ACHN (cell line): Measurements from ENCODE around the gene HMG20A.
A peak's percentile ranks its signal among the peaks of the same experiment; 100 is the strongest.
"Not testable (repeated sequence)": the region's sequence is repeated elsewhere in the genome, so short reads cannot be mapped to it uniquely, and the experiment has no call there.

Experiments used
- DNase-seq: peaks from one replicate; pipeline ENCODE4 v3.0.0-alpha.2; 2015
- in situ Hi-C: cut with HindIII; loops from 2 replicates; pipeline ENCODE4 v1.10.0; 2017; ENCODE audit warnings: low sequenced_read_pairs, low pct_ligation_motif_present, low pct_unique_long_range_greater_than_20kb

HMG20A gene

DNA sequence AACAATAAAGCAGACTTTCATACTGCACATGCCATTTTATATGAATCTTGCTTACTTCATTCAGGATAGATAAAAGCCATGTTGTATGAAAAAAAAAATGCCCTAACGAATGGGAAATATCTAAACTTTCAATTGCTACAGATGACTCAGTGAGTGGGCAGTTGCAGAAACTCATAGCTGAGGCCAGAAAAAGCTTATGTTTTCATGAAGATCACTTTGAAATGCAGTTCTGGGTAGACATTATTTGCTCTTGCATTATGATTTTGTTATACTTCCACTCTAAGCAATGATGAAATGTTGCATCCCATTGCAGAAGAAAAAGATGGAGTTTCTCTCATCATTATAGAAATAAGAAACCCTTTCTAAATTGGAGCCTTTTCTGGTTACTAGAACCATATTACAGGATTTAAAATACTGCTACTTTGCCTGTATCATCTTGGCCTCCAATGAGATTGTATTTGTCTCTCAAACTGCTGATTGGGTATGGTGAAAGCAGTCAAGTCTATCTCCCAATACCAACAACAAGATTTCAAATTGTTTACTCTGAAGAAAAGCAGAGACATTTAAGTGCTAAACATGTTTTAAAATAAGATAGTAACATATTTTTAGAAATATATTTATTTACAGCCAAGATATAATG, 17.8 kb upstream of the HMG20A start:
- in situ Hi-C loops, result no loop called here
- DNase-seq, result no peak

DNA sequence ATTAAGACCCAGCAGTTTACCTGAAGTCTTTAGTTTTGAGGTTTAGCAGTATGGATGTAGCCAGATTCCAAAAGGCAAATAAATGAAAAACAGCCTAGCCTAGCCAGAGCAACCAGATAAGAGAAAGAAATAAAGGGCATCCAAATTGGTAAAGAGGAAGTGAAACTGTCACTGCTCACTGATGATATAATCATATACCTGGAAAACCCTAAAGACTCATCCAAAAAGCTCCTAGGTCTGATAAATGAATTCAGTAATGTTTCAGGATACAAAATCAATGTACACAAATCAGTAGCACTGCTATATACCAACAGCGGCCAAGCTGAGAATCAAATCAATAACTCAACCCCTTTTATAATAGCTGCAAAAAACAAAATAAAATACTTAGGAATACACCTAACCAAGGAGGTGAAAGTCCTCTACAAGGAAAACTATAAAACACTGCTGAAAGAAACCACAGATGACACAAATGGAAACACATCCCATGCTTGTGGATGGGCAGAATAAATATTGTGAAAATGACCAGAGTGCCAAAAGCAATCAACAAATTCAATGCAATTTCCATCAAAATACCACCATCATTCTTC, 14.4 kb upstream of the HMG20A start:
- in situ Hi-C loops, DNase-seq: not testable (repeated sequence)

DNA sequence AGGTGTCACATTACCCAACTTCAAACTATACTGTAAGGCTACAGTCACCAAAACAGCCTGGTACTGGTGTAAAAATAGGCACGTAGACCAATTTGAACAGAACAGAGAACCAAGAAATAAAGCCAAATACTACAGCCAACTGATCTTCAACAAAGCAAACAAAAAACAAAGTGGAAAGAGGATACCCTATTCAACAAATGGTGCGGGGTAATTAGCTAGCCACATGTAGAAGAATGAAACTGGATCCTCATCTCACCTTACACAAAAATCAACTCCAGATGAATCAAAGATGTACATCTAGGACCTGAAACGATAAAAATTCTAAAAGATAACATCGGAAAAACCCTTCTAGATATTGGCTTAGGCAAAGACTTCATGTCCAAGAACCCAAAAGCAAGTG, 13.8 kb upstream of the HMG20A start:
- DNase-seq, result no peak
- in situ Hi-C loops, result no loop called here

DNA sequence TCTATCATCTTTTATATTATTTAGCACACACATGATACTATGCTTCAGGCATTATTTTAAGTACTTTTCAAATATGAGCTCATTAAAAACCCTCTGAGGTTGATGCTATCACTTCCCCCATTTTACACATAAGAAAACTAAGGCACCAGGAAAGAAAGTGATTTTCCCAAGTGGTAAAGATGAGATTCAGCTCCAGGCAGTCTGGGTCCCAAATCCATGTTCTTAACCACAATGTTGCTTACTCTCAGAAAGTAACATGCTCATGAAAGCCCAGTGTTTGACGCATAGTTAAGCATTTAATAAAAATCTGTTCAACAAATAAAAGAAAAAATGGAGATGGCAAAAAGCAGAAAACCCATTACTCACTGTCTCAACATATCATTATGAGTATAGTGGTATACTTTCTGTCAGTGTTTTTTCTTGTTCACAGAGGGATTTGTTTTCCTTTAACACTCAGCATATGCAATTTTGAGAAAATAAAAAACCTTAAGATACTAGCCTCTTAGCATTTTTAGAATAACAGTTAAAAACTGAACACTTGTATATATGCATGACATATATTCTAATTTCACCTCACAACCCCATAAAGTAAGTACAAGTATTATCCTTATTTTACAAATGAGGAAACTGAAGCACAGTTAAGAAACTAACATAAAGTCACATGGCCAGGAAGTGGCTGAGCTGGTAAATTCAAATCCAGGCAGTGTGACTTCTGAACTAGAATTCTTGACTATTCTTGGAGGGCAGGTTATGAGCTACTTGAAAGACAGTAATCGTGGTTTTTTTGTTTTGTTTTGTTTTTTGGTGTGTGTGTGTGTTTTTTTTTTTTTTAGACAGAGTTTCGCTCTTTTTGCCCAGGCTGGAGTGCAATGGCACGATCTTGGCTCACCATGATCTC, 11.2 kb upstream of the HMG20A start:
- in situ Hi-C loops, result no loop called here
- DNase-seq, result no peak

DNA sequence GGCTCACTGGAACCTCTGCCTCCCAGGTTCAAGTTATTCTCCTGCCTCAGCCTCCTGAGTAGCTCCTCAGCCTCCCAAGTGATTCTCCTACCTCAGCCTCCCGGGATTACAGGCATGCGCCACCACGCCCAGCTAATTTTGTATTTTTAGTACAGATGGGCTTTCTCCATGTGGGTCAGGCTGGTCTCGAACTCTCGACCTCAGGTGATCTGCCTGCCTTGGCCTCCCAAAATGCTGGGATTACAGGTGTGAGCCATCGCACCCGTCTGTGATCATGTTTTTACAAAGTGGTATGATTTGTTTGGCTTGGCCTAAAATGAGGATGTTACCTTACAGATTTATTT, 10.6 kb upstream of the HMG20A start:
- in situ Hi-C loops, DNase-seq: not testable (repeated sequence)

DNA sequence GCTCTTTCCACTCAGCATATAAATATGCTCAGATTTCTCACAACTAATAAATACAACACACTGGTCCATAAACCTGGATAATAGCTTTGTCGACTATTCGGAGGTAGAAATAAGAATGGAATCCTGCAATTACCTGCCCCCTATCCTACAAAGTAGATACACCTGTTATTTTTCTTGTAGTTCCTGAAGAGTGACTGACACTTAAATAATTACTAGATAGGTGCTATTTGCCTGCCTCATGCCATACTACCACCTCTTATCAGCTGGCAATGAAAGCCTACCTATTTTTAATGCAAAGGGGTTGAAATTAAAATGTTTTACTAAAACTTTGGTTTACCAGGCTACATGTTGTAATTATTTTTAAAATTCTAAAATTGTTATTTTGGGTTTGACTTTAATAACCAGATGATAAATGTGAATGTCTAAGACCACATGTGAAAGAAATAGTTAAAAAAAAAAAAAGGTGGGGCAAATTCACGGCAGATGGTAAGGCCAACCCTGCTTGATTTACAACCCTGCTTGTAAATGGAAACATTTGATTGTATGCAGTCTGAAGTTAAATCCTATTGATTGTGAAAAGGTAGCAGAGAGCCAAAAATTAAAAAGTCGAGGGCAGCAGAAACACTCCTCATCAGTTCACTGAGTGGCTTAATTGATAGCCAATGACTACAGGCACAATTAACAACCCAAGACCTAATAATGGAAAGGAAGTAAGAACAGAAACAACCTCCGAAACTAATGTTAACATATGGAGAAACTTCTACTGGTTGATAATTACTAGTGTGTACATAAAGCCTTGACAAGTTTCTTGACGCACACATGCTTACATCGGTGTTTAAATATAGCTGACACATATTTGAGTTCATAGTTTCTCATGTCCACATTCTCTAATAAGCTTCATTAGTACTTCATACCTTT, 9.7 kb upstream of the HMG20A start:
- no peak for DNase-seq

DNA sequence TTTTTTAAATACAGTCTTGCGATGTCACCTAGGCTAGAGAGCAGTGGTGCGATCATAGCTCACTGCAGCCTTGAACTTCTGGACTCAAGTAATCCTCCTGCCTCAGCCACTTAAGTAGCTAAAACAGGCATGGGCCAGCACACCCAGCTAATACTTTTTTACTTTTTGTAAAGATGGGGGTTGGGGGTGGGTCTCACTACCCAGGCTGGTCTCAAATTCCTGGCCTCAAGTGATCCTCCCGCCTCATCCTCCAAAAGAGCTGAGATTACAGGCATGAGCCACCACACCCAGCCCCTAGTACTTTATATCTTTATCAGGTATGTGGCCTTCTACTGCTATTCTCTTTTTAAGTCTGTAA, 9.1 kb upstream of the HMG20A start:
- DNase-seq, result no peak
- in situ Hi-C loops, result no loop called here

More for the DNA sequence above, 9.7 kb upstream of the HMG20A start:
- in situ Hi-C loops, result no loop called here

DNA sequence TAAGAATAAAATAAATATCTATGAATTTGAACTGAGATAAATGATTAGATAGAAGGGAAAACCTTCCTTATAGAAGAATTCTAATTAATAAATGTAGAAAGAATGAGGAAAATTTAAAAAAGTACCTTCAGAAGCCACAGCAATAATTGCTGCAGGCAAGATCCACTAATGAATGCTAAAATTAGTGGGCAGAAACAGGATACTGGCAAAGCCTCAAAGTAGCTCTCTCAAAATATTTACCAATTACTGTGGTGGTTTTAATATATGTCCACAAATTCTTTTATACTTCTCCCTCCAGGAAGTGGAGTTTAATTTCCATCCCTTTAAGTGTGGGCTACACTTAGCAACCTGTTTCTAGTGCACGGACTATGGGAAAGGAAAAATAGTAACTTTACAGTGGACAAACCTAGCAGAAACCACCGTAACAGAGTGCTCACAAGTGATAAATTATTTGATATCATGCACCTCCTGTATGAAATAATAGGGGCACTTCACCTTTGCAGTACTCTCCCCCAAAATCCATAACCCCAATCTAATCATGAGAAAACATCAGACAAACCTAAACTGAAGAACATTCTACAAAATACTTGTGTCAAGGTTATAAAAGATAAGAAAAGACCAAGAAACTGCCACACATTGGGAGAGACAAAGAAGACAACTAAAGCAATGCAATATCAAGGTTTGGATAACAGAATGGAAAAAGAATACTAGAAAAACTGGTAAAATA, 7.6 kb upstream of the HMG20A start:
- DNase-seq, result no peak
- in situ Hi-C loops, result no loop called here

DNA sequence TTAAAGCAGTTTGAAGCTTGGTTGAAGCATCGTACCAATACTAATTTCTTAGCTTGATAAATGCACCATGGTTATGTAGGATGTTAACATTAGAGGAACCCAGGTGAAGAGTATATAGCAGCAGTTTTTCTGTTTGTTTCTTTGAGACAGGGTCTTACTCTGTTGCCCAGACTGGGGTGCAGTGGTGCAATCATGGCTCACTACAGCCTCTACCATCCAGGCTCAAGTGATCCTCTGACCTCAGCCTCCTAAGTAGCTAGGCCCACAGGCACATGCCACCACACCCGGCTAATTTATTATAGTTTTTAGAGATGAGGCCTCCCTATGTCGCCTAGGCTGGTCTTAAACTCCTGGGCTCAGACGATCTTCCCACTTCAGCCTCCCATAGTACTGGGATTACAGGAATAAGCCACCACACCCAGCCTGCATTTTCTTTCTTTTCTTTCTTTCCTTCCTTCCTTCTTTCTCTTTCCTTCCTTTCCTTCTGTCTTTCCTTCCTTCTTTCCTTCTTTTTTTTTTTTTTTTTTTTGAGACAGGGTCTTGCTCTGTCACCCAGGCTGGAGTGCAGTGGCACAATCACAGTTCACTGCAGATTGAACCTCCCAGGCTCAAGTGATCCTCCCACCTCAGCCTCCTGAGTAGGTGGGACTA, 6.9 kb upstream of the HMG20A start:
- no peak for DNase-seq
- in situ Hi-C loops, result no loop called here

DNA sequence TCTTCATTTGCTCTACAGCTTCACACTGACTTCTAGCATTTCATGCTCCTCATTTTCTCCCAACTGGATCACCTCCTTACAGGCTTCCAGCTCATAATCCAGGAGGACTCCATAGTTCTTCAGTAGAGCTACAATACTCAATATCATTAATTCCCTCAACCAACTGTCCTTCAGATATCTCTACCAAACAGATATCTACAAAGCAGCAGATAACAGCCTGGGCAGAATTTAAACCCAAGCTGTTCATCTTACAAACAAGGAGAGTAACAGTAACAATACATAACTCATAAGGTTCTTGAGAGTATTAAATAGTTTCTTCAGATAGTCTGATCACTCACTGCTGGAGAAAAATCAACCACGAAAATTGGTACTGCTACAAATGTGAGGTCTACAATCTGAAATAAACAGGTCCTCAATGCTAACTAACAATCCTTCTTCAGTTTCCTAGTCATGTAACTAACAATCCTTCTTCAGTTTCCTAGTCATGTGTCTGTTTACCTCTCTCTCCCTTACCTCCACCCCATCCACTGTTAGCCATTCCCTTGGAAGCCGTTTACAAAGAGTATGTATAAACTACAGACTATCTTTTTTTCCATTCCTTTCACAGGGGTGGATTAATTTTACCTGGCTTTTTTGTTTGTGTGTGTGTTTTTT, 5.8 kb upstream of the HMG20A start:
- in situ Hi-C loops, result no loop called here
- DNase-seq, result no peak

DNA sequence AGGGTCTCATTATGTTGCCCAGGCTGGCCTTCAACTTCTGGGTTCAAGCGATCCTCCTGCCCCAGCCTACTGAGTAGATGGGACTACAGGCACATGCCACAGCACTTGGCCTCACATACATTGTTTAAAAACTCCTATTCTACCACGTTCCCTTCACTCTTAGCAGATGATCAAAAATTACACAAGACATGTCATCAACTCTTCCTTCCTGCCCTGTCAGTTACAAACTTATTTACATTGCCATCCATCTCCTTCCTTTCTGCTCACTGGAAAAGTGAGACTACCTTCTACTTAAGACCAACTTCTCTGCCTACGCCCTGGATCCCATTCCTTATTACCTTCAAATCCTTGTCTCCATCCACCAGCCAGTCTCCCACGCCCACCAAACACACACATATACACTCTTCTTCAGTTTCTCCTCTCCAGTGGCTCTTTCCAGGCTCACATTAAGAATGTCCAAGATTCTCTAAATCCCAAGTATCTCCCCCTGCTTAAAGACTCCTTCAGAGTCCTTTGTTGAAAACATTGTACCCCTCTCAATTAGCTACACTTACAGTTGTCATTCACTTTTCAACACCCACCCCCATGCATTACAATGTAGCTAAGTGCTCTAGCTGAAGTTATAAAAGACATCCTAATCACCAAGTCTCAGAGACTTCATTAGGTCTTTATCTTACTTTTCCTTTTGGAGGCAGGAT, 5.1 kb upstream of the HMG20A start:
- DNase-seq, result no peak
- in situ Hi-C loops, result no loop called here

DNA sequence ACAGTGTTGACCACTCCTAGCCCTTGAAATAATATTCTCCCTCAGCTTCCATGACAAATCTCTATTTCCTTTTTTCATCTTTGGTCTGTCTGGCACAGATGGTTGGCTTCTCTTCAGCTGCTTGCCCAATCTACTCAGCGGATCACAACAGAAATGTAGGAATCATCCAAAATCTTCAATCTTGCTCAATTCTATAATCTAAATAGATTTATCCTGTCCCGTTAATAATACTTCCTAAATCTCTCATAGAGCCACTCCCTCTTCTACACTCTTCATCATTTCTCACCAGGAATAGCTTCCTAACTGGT, 4.6 kb upstream of the HMG20A start:
- DNase-seq, result no peak
- in situ Hi-C loops, result no loop called here

DNA sequence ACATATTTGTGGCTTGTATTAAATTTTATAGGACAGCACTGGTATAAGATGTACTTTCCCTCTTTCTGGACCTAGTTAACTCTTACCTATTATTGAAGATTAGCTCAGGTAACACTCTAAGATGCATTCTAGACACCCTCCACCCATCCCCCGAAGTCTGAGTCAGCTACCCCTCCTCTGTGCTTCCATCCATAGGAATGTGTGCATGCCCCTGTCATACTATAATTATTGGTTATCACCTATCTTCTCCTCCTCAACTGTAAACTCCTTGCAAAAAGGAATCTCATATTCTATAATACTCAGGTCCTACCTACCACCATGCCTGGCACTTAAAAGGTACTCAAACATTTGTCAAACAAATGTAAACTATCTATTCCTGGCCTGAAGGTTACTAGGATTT, 3.7 kb upstream of the HMG20A start:
- DNase-seq, result peak; percentile 11
- in situ Hi-C loops, result no loop called here

DNA sequence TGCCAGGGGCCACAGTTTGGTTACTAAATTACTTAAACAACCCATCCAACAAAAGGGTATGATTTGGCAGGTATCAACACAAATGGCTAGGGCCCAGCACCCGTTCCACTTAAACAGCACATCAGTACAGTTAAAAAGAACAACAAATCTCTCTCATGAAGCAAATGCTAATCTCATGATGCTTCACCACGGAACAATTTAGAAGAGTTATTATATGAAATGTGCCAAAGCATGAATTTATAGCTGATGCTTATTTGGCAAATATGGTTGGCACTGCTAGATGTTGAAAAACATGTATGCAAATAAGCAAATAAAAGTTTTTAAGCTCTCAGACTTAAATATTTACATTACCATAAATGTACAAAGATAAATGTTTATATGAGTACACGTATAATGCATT, 3.1 kb upstream of the HMG20A start:
- no peak for DNase-seq
- in situ Hi-C loops, result no loop called here

DNA sequence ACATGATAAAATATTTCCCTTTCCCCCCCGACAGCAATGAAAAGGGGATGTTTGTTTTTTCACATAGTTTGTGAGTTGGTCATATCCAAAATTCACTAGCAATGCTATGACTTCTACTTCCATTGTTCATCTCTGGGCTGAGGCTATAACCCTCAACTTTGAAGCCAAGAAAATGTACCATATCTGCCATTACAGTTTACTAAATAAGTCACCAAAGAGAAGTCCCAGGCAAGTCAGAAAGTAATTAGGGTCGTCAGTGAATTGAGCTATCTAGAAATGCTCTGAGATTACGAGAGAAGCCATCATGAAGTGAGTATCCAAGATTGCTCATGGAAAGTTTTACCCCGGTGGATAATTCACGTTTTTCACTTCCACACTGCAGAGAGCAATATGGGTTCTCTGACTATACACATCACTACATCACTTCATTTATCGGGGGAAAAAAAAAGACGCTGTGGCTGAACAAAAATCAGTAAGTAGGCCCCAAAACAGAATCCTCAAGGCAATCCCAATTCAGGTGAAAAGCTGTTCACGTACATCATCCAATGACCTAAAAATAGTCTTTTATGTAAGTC, 2.2 kb upstream of the HMG20A start:
- no peak for DNase-seq
- in situ Hi-C loops, result no loop called here

DNA sequence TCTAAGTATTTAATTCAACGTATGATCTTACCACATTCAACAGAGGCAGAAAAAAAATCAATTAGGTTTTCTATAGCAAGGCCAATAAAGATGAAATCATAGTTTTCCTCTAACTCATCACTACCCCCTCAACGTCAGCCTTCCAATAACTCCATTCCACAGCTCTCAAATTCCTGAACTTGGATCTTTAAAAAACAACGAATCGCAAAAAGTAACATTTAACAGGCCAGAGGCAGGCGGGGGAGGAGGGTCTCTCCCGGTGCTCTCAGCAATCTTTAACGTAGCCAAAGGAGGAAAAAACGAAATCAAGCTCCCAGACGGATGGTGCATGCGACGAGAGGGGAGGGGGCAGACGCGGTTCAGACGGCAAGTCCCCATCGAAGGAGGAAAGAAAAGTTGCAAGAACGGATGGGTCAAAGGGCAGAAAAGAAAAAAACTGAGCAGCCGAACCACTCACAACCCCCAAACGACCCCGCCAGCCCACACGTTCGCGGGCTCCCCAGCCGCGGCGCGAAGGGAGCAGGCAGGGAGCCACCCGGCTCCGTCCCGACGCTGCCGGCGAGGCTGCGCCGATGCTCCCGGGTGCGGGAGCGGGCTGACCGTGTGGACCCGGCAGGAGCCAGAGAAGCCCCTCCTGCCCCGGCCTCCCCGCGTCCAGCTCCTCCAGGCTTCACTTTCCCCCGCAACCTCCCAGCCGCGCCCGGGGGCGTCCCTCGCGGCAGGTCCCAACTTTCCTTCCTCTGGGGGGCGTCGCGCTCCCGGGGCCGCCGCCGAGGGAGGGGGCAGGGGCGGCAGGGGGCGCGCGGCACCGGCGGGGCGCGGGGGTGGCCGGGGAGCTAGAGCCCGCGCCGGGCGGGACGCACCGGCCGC, 1.5 kb upstream of the HMG20A start:
- peak; percentile 29 for DNase-seq
- in situ Hi-C loops, result no loop called here
